SK-N-SH (cell line): ENCODE data around the gene MEI4.

Source experiments
- NFIC ChIP-seq: IDR thresholded peaks from 2 replicates; pipeline ENCODE4 v1.4.0; 2012; ENCODE audit warnings: borderline replicate concordance
- RAD21 ChIP-seq: IDR thresholded peaks from 2 replicates; pipeline ENCODE4 v1.6.1; 2012; ENCODE audit warnings: mild to moderate bottlenecking, low read length
- RCOR1 ChIP-seq: fragments of 150-350 bp; IDR thresholded peaks from 2 replicates; pipeline ENCODE4 v1.6.1; 2017; ENCODE audit warnings: antibody characterized with exemption, low read length
- TAF1 ChIP-seq: IDR thresholded peaks from 2 replicates; pipeline ENCODE4 v1.6.1; 2012; ENCODE audit warnings: low read depth, mild to moderate bottlenecking, low read length, moderate library complexity, borderline replicate concordance
- YY1 ChIP-seq: IDR thresholded peaks from 2 replicates; pipeline ENCODE4 v1.4.0; 2012; ENCODE audit warnings: low read depth, mild to moderate bottlenecking
- TF ChIP-seq, protein P1 (sequence below): fragments of 200-600 bp; sonication (generic); IDR thresholded peaks from 2 replicates; pipeline ENCODE4 v1.6.1; 2017; ENCODE audit warnings: antibody characterized with exemption, mild to moderate bottlenecking, moderate library complexity

DNA sequence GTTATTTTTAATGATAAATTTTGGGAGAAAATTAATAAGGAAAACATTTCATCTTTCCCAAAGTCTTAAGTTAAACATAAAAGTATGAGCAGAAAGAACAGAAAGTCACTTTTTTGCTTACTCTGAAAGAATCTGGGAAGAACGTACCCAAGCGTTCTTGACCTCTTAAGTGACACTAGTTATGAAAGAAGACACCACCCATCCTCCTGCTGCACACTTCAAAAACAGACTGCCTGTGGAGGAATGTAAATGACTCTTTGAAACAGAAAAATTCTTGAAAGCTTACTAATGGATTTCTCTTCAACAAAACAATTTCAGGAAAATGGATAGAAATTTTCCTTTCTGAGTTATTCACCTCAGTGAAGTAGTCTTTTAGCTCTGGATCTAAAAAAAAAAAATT is 227.7 kb downstream of the MEI4 start:
- no peak for TF ChIP-seq RAD21
- TF ChIP-seq, protein P1, sequence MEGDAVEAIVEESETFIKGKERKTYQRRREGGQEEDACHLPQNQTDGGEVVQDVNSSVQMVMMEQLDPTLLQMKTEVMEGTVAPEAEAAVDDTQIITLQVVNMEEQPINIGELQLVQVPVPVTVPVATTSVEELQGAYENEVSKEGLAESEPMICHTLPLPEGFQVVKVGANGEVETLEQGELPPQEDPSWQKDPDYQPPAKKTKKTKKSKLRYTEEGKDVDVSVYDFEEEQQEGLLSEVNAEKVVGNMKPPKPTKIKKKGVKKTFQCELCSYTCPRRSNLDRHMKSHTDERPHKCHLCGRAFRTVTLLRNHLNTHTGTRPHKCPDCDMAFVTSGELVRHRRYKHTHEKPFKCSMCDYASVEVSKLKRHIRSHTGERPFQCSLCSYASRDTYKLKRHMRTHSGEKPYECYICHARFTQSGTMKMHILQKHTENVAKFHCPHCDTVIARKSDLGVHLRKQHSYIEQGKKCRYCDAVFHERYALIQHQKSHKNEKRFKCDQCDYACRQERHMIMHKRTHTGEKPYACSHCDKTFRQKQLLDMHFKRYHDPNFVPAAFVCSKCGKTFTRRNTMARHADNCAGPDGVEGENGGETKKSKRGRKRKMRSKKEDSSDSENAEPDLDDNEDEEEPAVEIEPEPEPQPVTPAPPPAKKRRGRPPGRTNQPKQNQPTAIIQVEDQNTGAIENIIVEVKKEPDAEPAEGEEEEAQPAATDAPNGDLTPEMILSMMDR = no peak
- TF ChIP-seq NFIC = no peak
- TF ChIP-seq YY1 = no peak
- TF ChIP-seq TAF1 = no peak
- TF ChIP-seq RCOR1 = no peak
